GM12891 (cell line): Measurements from ENCODE around the gene GOLGA6L10.
"Not testable (repeated sequence)": the region's sequence is repeated elsewhere in the genome, so short reads cannot be mapped to it uniquely, and the experiment has no call there.

Source experiments
- POLR2A ChIP-seq: IDR thresholded peaks from 2 replicates; pipeline ENCODE4 v1.6.1; 2011; ENCODE audit warnings: low read depth, low read length, control low read depth
- SPI1 ChIP-seq: IDR thresholded peaks from 2 replicates; pipeline ENCODE4 v1.6.1; 2011; ENCODE audit warnings: low read depth, low read length, control low read depth
- TAF1 ChIP-seq: IDR thresholded peaks from 2 replicates; pipeline ENCODE4 v1.6.1; 2011; ENCODE audit warnings: low read depth, low read length, control low read depth

DNA sequence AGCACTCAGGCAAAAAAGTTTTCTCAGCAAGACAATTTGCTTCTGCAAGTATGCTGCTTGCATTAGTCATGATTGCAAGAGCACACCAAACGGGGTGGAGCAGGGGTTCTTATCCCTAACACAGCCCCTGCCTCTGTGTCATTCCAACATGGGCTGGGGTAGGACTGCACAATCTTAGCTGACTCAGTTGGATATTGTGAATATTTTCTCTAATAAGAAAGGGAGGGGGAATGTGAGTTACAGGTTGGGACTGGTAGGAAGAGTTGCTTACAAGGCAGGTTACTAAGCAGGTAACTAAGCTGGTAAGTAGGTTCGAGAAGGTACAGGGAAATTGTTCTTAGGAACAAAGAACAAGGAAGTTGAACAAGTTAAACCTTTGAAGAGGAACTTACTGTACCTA lies 24.4 kb upstream of the GOLGA6L10 start:
- not testable (repeated sequence) for TF ChIP-seq TAF1, POLR2A, SPI1
